Measurements from ENCODE around the gene ALK.

Gene ALK

GRCh38 chr2:29425866-29426265 lies 495.5 kb downstream of the ALK start:
- H3K9me3 Mint-ChIP-seq (ENCODE audit: low read depth), result no peaks in the 10 kb centered on the region
- H3K27ac Mint-ChIP-seq, result no peak overlapping the region
- no peak overlapping the region for H3K4me3 Mint-ChIP-seq
- H3K36me3 Mint-ChIP-seq, result no peaks in the 10 kb centered on the region
- H3K27me3 Mint-ChIP-seq, result peaks cover 9% of the 10 kb centered on the region
- no peaks in the 10 kb centered on the region for H3K4me1 Mint-ChIP-seq (ENCODE audit: low read depth)

- peaks cover 17% of the 10 kb centered on the region for H3K27me3 Mint-ChIP-seq
- H3K27ac Mint-ChIP-seq, result no peak overlapping the region
- no peaks in the 10 kb centered on the region for H3K9me3 Mint-ChIP-seq (ENCODE audit: low read depth)
- no peaks in the 10 kb centered on the region for H3K36me3 Mint-ChIP-seq
- H3K4me3 Mint-ChIP-seq, result no peak overlapping the region
- no peaks in the 10 kb centered on the region for H3K4me1 Mint-ChIP-seq (ENCODE audit: low read depth)
These were observed 498.2 kb downstream of the ALK start for GRCh38 chr2:29423061-29423666.

GRCh38 chr2:29420999-29421782 lies 500.2 kb downstream of the ALK start:
- H3K4me1 Mint-ChIP-seq (ENCODE audit: low read depth), result no peaks in the 10 kb centered on the region
- peaks cover 17% of the 10 kb centered on the region for H3K27me3 Mint-ChIP-seq
- no peaks in the 10 kb centered on the region for H3K9me3 Mint-ChIP-seq (ENCODE audit: low read depth)
- no peak overlapping the region for H3K27ac Mint-ChIP-seq
- H3K36me3 Mint-ChIP-seq, result no peaks in the 10 kb centered on the region
- H3K4me3 Mint-ChIP-seq, result no peak overlapping the region

DNA sequence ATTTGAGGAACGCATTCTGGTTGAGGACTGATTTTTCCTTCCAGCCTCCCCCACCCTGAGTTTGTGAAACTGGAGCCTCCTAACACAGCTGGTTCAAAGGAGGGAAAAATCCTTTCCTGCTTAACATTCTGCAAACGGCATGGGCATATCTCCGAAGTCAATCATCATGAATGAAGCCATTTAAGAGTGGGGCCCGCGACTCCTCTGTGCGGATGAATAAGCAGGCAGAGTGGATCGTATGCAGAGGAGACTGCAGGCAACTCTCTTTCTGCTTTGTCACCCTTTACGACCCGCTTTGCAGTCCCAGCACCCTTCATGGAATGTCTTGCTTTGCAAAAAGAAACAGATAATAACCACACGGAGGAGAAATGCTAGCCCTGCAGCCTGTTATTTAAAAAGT lies 500.9 kb downstream of the ALK start:
- H3K4me1 Mint-ChIP-seq (ENCODE audit: low read depth), result no peaks in the 10 kb centered on the region

DNA sequence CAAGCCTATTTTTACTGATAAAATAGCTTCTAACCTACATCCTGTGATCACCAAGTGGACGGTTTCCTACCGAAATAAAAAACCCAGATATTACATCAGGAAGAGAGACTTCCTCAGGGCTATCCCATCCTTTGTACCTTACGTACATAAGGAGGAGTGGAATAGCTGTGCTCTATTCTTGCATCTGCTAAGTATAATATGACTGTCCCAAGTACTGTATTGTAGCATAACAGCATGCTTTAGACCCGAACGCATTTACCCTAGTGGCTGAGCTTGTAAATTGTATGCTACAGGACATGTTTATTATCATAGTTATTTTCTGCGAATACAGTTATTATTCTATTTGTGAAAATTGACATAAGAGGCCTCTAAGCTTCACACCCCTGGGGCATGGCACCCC lies 503.8 kb downstream of the ALK start:
- no peaks in the 10 kb centered on the region for H3K4me1 Mint-ChIP-seq (ENCODE audit: low read depth)
- no peaks in the 10 kb centered on the region for H3K36me3 Mint-ChIP-seq
- H3K27ac Mint-ChIP-seq, result no peak overlapping the region
- H3K4me3 Mint-ChIP-seq, result no peak overlapping the region
- no peaks in the 10 kb centered on the region for H3K9me3 Mint-ChIP-seq (ENCODE audit: low read depth)
- peaks cover 12% of the 10 kb centered on the region for H3K27me3 Mint-ChIP-seq

More for the DNA sequence above, 500.9 kb downstream of the ALK start:
- Mint-ChIP-seq H3K27ac (no peak overlapping the region), H3K36me3 (no peaks in the 10 kb centered on the region), H3K4me3 (no peak overlapping the region), H3K27me3 (peaks cover 17% of the 10 kb centered on the region), H3K9me3 (ENCODE audit: low read depth) (no peaks in the 10 kb centered on the region)

DNA sequence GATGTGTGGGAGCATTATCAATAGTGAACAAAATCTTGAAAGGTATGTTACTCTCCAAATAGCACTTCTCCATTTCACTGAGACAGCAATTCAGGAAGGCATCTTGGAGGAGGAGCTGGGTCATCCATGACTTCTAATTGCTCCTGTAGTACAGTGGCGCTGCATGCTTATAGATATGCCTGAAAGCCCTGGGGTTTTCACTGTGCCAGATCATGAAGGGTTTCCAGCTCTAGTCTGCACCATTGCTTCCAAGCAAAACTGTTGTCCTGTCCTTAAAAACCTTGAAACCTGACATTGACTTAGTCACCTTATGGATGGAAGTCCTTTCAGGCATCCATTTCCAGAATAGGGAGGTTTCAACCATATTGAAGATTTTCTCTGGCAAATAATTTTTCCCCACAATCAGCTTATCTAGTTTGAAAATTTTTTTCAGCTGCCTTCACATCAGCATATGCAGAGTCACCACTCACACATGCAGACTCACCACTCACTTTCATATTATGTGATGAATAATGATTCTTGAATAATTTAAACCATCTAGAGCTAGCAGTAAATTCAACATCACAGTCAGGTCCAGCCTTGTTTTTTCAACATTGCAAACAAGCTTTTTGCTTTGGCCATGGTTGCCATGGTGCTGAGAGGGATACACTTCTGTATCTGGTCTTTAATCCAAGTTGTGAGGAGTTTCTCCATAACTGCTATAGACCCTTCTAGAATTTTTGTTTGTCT lies 509.0 kb downstream of the ALK start:
- no peak overlapping the region for H3K4me3 Mint-ChIP-seq
- H3K27me3 Mint-ChIP-seq, result no peaks in the 10 kb centered on the region
- no peaks in the 10 kb centered on the region for H3K36me3 Mint-ChIP-seq
- H3K9me3 Mint-ChIP-seq (ENCODE audit: low read depth), result no peaks in the 10 kb centered on the region
- no peaks in the 10 kb centered on the region for H3K4me1 Mint-ChIP-seq (ENCODE audit: low read depth)
- H3K27ac Mint-ChIP-seq, result no peak overlapping the region

GRCh38 chr2:29405707-29406106 lies 515.7 kb downstream of the ALK start:
- Mint-ChIP-seq H3K27ac (no peak overlapping the region), H3K4me1 (ENCODE audit: low read depth) (no peaks in the 10 kb centered on the region), H3K27me3 (no peaks in the 10 kb centered on the region), H3K36me3 (no peaks in the 10 kb centered on the region), H3K4me3 (no peak overlapping the region), H3K9me3 (ENCODE audit: low read depth) (no peaks in the 10 kb centered on the region)

DNA sequence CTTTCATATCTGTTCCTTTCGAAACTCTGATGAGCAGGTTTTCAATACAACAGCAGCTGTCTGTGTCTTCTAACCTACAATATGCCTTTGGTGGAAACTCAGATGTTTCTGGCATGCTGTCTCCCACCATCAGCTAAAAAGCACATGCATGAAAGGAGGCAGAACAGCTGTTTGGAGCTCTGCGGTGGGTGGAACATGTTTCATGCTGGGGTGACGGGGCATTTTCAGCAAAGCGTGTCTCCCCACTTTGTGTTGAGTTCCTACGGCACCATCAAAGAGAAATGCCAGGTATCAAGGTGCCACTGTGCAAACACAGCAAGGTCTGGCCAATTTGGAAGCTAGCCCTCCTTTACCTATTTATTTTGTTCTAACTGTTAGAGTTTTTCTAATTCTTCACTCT lies 516.1 kb downstream of the ALK start:
- no peak overlapping the region for H3K4me3 Mint-ChIP-seq
- H3K36me3 Mint-ChIP-seq, result no peaks in the 10 kb centered on the region
- H3K27ac Mint-ChIP-seq, result no peak overlapping the region
- no peaks in the 10 kb centered on the region for H3K4me1 Mint-ChIP-seq (ENCODE audit: low read depth)
- H3K27me3 Mint-ChIP-seq, result no peaks in the 10 kb centered on the region
- H3K9me3 Mint-ChIP-seq (ENCODE audit: low read depth), result no peaks in the 10 kb centered on the region

DNA sequence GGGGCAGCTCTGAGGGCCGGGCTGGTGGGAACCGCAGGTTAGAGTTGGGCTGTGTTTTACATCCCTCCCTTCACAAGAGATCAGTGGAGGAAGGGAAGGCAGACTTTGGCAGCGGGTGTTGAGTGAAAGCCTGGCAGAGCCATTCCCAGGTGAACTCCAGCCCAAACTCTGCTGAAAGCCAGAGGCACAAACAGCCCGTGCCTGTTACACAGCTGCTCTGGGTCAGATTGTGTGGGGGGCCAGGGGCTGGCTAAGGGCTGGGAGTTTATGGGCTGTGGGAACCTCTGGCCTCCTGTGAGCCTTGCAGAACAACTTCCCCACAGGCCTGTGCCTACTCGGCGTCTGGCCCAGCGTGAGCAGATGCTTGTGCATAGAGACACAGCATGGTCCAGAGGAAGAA lies 519.4 kb downstream of the ALK start:
- H3K27me3 Mint-ChIP-seq, result no peaks in the 10 kb centered on the region
- no peaks in the 10 kb centered on the region for H3K36me3 Mint-ChIP-seq
- H3K4me3 Mint-ChIP-seq, result no peak overlapping the region

DNA sequence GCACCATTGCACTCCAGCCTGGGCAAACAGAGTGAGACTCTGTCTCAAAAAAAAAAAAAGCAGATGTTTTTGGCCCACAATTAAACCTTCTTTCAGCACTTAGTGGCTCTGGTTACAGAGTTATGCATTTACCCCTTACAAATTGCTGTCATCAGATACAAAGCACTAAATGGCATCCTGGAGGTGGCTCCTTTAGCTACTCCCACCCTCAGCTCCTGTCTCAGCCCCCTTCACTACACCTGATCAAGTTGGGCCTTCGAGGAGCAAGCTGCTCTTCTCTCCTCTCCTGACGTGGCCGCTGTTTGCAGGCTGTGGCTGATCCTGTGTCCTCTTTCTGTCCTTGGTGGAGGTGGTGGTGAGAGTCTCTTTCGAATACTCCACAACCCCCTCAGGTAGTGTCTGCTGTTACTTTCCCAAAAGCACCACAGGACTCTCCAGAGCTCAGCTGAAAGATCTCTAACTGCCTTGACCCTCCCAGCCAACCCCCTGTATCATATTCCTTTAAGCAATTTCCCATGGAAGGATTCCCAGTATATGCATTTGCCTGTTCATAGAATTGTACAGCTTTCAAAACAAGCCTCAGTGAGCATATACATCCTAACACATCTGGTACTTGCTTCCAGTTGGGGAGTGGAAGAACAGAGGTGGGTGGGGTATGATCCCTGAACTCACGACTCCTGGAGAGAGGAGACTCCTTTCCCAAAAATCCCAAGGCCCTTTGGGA lies 520.3 kb downstream of the ALK start:
- no peak overlapping the region for H3K4me3 Mint-ChIP-seq
- H3K36me3 Mint-ChIP-seq, result no peaks in the 10 kb centered on the region
- no peaks in the 10 kb centered on the region for H3K9me3 Mint-ChIP-seq (ENCODE audit: low read depth)
- no peak overlapping the region for H3K27ac Mint-ChIP-seq
- no peaks in the 10 kb centered on the region for H3K4me1 Mint-ChIP-seq (ENCODE audit: low read depth)
- no peaks in the 10 kb centered on the region for H3K27me3 Mint-ChIP-seq

More for the DNA sequence above, 519.4 kb downstream of the ALK start:
- Mint-ChIP-seq H3K4me1 (ENCODE audit: low read depth) (no peaks in the 10 kb centered on the region), H3K9me3 (ENCODE audit: low read depth) (no peaks in the 10 kb centered on the region), H3K27ac (no peak overlapping the region)

GRCh38 chr2:29398384-29399237 lies 522.8 kb downstream of the ALK start:
- no peak overlapping the region for H3K27ac Mint-ChIP-seq
- H3K4me3 Mint-ChIP-seq, result no peak overlapping the region
- peaks cover 1% of the 10 kb centered on the region for H3K27me3 Mint-ChIP-seq

GRCh38 chr2:29397713-29398112 lies 523.7 kb downstream of the ALK start:
- Mint-ChIP-seq H3K4me3 (no peak overlapping the region), H3K27ac (no peak overlapping the region), H3K9me3 (ENCODE audit: low read depth) (no peaks in the 10 kb centered on the region), H3K36me3 (no peaks in the 10 kb centered on the region), H3K4me1 (ENCODE audit: low read depth) (no peaks in the 10 kb centered on the region), H3K27me3 (peaks cover 2% of the 10 kb centered on the region)

More at GRCh38 chr2:29398384-29399237, 522.8 kb downstream of the ALK start:
- no peaks in the 10 kb centered on the region for H3K4me1 Mint-ChIP-seq (ENCODE audit: low read depth)
- no peaks in the 10 kb centered on the region for H3K9me3 Mint-ChIP-seq (ENCODE audit: low read depth)
- H3K36me3 Mint-ChIP-seq, result no peaks in the 10 kb centered on the region

DNA sequence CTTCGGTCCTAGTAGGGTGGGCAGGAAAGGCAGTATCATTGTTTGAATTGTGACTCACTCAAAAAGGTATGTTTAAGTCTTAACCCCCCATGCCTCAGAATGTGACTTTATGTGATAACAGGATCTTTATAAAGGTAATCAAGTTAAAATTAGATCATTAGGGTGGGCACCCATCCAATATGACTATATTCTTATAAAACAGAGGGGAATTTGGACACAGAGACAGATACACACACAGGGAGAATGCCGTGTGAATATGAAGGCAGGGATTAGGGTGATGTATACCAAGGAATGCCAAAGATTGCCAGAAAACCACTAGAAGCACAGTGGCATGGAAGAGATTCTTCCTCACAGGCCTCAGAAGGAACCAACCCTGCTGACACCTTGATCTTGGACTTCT lies 524.3 kb downstream of the ALK start:
- Mint-ChIP-seq H3K27ac (no peak overlapping the region), H3K27me3 (peaks cover 2% of the 10 kb centered on the region)

DNA sequence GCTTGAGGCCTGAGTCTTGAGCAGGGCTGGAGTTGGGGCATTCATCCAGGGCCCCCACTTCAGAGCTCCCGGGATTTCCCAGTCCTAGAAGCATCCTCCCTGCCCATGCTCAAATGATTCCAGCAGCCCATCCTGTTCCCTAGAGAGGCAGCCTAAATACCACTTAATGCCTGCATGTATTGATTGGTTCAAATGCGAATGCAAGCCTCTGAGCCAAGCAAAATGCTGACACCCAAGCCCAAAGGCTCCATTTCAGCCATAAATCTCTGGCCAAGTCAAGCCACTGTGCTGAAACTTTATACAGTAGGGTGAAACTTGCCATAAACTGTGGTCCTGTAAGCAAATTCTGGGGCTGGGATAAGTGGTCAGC lies 526.4 kb downstream of the ALK start:
- Mint-ChIP-seq H3K4me1 (ENCODE audit: low read depth) (no peaks in the 10 kb centered on the region), H3K9me3 (ENCODE audit: low read depth) (no peaks in the 10 kb centered on the region), H3K4me3 (no peak overlapping the region), H3K27me3 (peaks cover 4% of the 10 kb centered on the region), H3K27ac (no peak overlapping the region), H3K36me3 (no peaks in the 10 kb centered on the region)

More for the DNA sequence above, 524.3 kb downstream of the ALK start:
- no peaks in the 10 kb centered on the region for H3K36me3 Mint-ChIP-seq
- H3K4me1 Mint-ChIP-seq (ENCODE audit: low read depth), result no peaks in the 10 kb centered on the region
- no peaks in the 10 kb centered on the region for H3K9me3 Mint-ChIP-seq (ENCODE audit: low read depth)
- H3K4me3 Mint-ChIP-seq, result no peak overlapping the region
